OCI-LY3 (cell line): ENCODE measurements around the gene ZNF445.

Source experiments
- CTCF ChIP-seq: fragments of 200-600, 300-600 bp; sonication (generic); IDR thresholded peaks from 2 replicates; pipeline ENCODE4 v1.5.1; 2014; ENCODE audit warnings: antibody characterized with exemption, low read length, low read depth
- EZH2phosphoT487 ChIP-seq: fragments of 200-600 bp; shearing (Covaris generic); IDR thresholded peaks from 2 replicates; pipeline ENCODE4 v1.6.1; 2018; ENCODE audit warnings: antibody characterized with exemption, mixed run types, low read depth

- no peak for TF ChIP-seq CTCF
- no peak for TF ChIP-seq EZH2phosphoT487
Measured at GRCh38 chr3:44412365-44412764, 65.1 kb downstream of the ZNF445 start.
